Activated T-helper 9 cell treated with anti-CD3 and anti-CD28 coated beads, Interleukin-2, amount 50 U/mL, for 16 hours (primary cell): ENCODE measurements around the gene NUBP1.

Experiments
- DNase-seq: peaks from one replicate; pipeline ENCODE4 v3.0.0-alpha.2; 2020; ENCODE audit warnings: low read depth

NUBP1 gene

DNA sequence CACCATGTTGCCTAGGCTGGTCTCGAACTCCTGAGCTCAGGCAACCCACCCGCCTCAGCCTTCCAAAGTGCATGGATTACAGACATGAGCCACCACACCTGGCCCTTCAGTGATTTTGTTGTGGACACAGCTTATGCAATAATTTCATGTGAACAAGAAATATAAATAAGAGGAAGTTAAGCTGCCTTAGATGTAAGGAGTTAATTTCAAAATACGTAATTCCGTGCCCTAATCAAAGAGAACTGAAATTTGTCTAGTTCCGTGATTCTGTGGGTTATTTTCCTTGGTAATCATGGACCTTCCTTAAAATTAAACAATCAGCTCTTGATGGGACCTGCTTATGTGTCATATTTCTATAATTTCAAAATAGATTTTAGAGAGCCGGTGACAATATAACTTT lies 63.1 kb downstream of the NUBP1 start:
- no peak for DNase-seq

GRCh38 chr16:10808218-10808617 lies 64.6 kb downstream of the NUBP1 start:
- DNase-seq, result no peak

DNA sequence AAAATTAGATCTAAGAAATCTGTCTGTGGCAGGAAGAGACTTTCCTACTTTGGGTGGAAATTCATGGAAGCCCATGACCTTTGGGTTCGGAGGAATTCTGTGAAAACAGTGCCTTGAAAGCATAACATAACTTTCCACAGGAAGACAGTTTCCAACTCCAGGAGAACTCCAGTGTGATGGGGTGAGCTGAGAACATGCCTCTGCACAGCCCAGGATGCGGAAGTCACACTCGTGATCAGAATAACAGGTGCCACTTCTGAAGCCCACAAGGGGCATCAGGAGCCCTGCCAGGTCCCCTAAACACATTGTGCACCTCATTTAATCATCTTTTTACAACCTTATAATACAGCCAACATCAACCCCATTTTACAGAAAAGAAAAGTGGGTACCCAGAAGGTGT lies 65.2 kb downstream of the NUBP1 start:
- DNase-seq, result no peak

GRCh38 chr16:10809706-10810105 lies 66.1 kb downstream of the NUBP1 start:
- no peak for DNase-seq

GRCh38 chr16:10812312-10813098 lies 68.9 kb downstream of the NUBP1 start:
- no peak for DNase-seq

DNA sequence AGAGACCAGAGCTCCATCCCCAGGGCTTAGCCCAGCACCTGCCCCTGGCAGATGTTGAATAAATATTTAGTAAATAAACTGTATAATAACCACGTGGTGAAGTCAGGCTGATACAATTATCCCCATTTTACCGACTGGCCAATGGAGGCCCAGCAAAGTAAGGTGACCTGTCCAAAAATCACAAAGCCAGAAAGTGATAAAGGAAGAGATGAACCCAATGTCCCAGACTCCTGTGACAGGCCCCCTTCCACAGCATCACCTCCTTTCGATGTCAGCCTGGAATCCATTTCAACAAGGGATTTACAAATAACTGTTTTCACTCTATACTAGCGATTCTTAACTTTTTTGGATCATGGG lies 69.4 kb downstream of the NUBP1 start:
- no peak for DNase-seq

DNA sequence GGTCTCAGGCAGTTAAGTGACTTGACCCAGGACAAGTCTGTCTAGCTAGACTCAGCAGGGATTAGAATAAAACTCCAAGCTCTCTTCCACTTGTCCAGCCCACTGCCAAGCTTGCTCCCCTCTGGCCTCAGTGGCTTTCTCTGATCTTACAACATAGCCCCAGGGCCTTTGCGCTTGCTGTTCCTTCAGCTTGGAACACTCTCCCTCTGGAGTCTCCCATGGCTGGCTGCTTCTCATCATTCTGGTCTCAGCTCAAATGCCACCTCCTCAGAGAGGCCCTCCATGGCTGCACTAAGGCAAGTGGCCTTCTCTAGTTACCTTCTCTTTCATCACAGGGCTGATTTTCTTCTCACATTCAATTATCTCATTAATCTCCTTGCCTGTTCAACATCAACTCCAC lies 73.9 kb downstream of the NUBP1 start:
- no peak for DNase-seq

GRCh38 chr16:10817963-10818941 lies 74.6 kb downstream of the NUBP1 start, which contains the start of gene TVP23A:
TSS of gene TVP23A (minus strand) at chr16:10818794. CDS start at chr16:10818493, 301 bp downstream.
- no peak for DNase-seq
